HEK293 (cell line): ENCODE measurements around the gene ANGPTL4.
"Not testable (repeated sequence)": the region's sequence is repeated elsewhere in the genome, so short reads cannot be mapped to it uniquely, and the experiment has no call there.

Experiments
- CTCF ChIA-PET: fragments of 350-600 bp; formaldehyde crosslinking; extraction: SDS; loops from one replicate; lab custom pipeline; 2021; ENCODE audit warnings: antibody characterized with exemption; lab: Yijun Ruan, JAX
- POLR2A ChIA-PET: fragments of 300-600 bp; formaldehyde crosslinking; extraction: SDS; loops from one replicate; lab custom pipeline; 2020; ENCODE audit warnings: antibody characterized with exemption, inconsistent platforms; lab: Yijun Ruan, JAX
- H3K27ac ChIP-seq: fragments of 200-500 bp; sonication (Bioruptor generic); 2 replicates; pipeline ENCODE4 v1.5.1; 2014; ENCODE audit warnings: low read depth, low read length, control low read depth, inconsistent platforms; ENCODE audit errors: extremely low read depth
- H3K36me3 ChIP-seq, 2 experiments: fragments of 200-500 bp in 1 of 2; sonication (Bioruptor generic) in 1 of 2; 1 replicate in 1 of 2; 2 replicates in 1 of 2; pipeline ENCODE4 v1.5.1; 2014 to 2017; ENCODE audit warnings: inconsistent platforms in 2 of 2, low read length in 2 of 2; ENCODE audit not compliant: control insufficient read depth in 2 of 2, insufficient read depth in 1 of 2
- H3K4me1 ChIP-seq: fragments of 200-500 bp; sonication (Bioruptor generic); 2 replicates; pipeline ENCODE4 v1.5.1; 2014; ENCODE audit warnings: mild to moderate bottlenecking, low read length, inconsistent platforms; ENCODE audit not compliant: control insufficient read depth, insufficient read depth
- H3K4me3 ChIP-seq: 2 replicates; pipeline ENCODE4 v1.5.1; 2011; ENCODE audit warnings: low read depth, mild to moderate bottlenecking, control low read depth, low read length, moderate library complexity
- H3K9me3 ChIP-seq: fragments of 200-500 bp; sonication (Bioruptor generic); 2 replicates; pipeline ENCODE4 v1.5.1; 2014; ENCODE audit warnings: low read depth, low read length, inconsistent platforms; ENCODE audit not compliant: control insufficient read depth, insufficient read depth
- CTCF ChIP-seq: fragments of 450-650 bp; formaldehyde crosslinking; IDR thresholded peaks from 2 replicates; pipeline ENCODE4 v1.5.1; 2016; ENCODE audit warnings: missing biosample characterization, missing genetic modification characterization
- EGR2 ChIP-seq: fragments of 450-650 bp; formaldehyde crosslinking; IDR thresholded peaks from 2 replicates; pipeline ENCODE4 v1.5.1; 2016; ENCODE audit warnings: low read depth, missing biosample characterization, missing genetic modification characterization
- KLF1 ChIP-seq: fragments of 450-650 bp; formaldehyde crosslinking; IDR thresholded peaks from 2 replicates; pipeline ENCODE4 v1.5.1; 2016; ENCODE audit warnings: missing biosample characterization, missing genetic modification characterization
- PATZ1 ChIP-seq: fragments of 450-650 bp; formaldehyde crosslinking; IDR thresholded peaks from 2 replicates; pipeline ENCODE4 v1.5.1; 2016; ENCODE audit warnings: missing biosample characterization, missing genetic modification characterization
- ZBTB26 ChIP-seq: fragments of 450-650 bp; formaldehyde crosslinking; optimal IDR thresholded peaks from 2 replicates; pipeline ENCODE3; 2016; ENCODE audit warnings: missing biosample characterization, mild to moderate bottlenecking, missing genetic modification characterization
- ZFHX2 ChIP-seq: fragments of 450-650 bp; formaldehyde crosslinking; conservative IDR thresholded peaks from 2 replicates; pipeline ENCODE4 v1.5.1; 2016; ENCODE audit warnings: missing biosample characterization, missing genetic modification characterization
- ZNF155 ChIP-seq: fragments of 450-650 bp; formaldehyde crosslinking; IDR thresholded peaks from 2 replicates; pipeline ENCODE4 v1.5.1; 2016; ENCODE audit warnings: missing biosample characterization, missing genetic modification characterization
- ZNF19 ChIP-seq: fragments of 450-650 bp; formaldehyde crosslinking; IDR thresholded peaks from 2 replicates; pipeline ENCODE4; 2016; ENCODE audit warnings: missing biosample characterization, missing genetic modification characterization, low read depth
- ZNF223 ChIP-seq: fragments of 450-650 bp; formaldehyde crosslinking; IDR thresholded peaks from 2 replicates; pipeline ENCODE4 v1.5.1; 2016; ENCODE audit warnings: missing biosample characterization, missing genetic modification characterization
- ZNF266 ChIP-seq: fragments of 450-650 bp; formaldehyde crosslinking; IDR thresholded peaks from 2 replicates; pipeline ENCODE4 v1.5.1; 2016; ENCODE audit warnings: missing biosample characterization, missing genetic modification characterization, low read depth
- ZNF302 ChIP-seq: fragments of 450-650 bp; formaldehyde crosslinking; IDR thresholded peaks from 2 replicates; pipeline ENCODE4 v1.5.1; 2016; ENCODE audit warnings: missing biosample characterization, missing genetic modification characterization, low read depth
- ZNF398 ChIP-seq: fragments of 450-650 bp; formaldehyde crosslinking; IDR thresholded peaks from 2 replicates; pipeline ENCODE4 v1.5.1; 2017; ENCODE audit warnings: missing biosample characterization, missing genetic modification characterization
- ZNF555 ChIP-seq: fragments of 450-650 bp; formaldehyde crosslinking; conservative IDR thresholded peaks from 2 replicates; pipeline ENCODE4 v1.5.1; 2017; ENCODE audit warnings: missing biosample characterization, mild to moderate bottlenecking, missing genetic modification characterization, inconsistent platforms
- ZNF600 ChIP-seq: fragments of 450-650 bp; formaldehyde crosslinking; IDR thresholded peaks from 2 replicates; pipeline ENCODE4 v1.5.1; 2016; ENCODE audit warnings: missing biosample characterization, missing genetic modification characterization
- ZNF623 ChIP-seq: fragments of 450-650 bp; formaldehyde crosslinking; IDR thresholded peaks from 2 replicates; pipeline ENCODE4 v1.5.1; 2016; ENCODE audit warnings: missing biosample characterization, missing genetic modification characterization
- ZNF792 ChIP-seq: fragments of 450-650 bp; formaldehyde crosslinking; IDR thresholded peaks from 2 replicates; pipeline ENCODE4 v1.5.1; 2016; ENCODE audit warnings: missing biosample characterization, missing genetic modification characterization
- ZNF837 ChIP-seq: fragments of 450-650 bp; formaldehyde crosslinking; IDR thresholded peaks from 2 replicates; pipeline ENCODE4 v1.5.1; 2016; ENCODE audit warnings: missing biosample characterization, missing genetic modification characterization

The ANGPTL4 gene

GRCh38 chr19:8363803-8364771 lies at the start of gene ANGPTL4:
Gene ANGPTL4, plus strand, starts transcription at chr19:8364155. Its CDS starts 167 bp downstream, at chr19:8364322.
- Histone ChIP-seq H3K4me3 (peak within 1 kb of the TSS; percentile 1), H3K36me3 (no peaks in the 10 kb centered on the region)
- peak; percentile 54 for TF ChIP-seq EGR2
- no peak for TF ChIP-seq KLF1
- TF ChIP-seq ZNF600 (tag by site-specific recombination), result peak; percentile 68; the same call in 1 of the 2 replicates
- peak; percentile 50; the same call in 1 of the 2 replicates for TF ChIP-seq ZFHX2 (tag by site-specific recombination)
- TF ChIP-seq ZNF19, result no peak
- no peak for TF ChIP-seq ZNF398
- TF ChIP-seq PATZ1, result no peak
- peak; percentile 38 for TF ChIP-seq ZBTB26 (tag by site-specific recombination)
- TF ChIP-seq, all 188 proteins: peak for 4
- Histone ChIP-seq H3K9me3 (no peaks in the 10 kb centered on the region), H3K4me1 (peaks cover 26% of the 10 kb centered on the region), H3K27ac (no peak within 1 kb of the TSS)
- ChIA-PET CTCF (interaction anchor here (1.0 kb wide), 1 partner anchor 10 kb away, joined by 5 read pairs; no protein-coding TSS in a partner anchor), POLR2A (interaction anchor here (1.9 to 2.6 kb wide), 2 partner anchors 26 to 27 kb away, joined by 4 to 7 read pairs; partner anchors contain the start of gene RAB11B)

GRCh38 chr19:8314981-8315640 lies 48.8 kb upstream of the ANGPTL4 start:
- H3K27ac ChIP-seq, POLR2A ChIA-PET, H3K4me3 ChIP-seq, CTCF ChIA-PET, H3K4me1 ChIP-seq, H3K9me3 ChIP-seq: not testable (repeated sequence)
- peaks cover 27 to 64% of the 10 kb centered on the region in 2 experiments; a peak in 2 of 3 replicates for H3K36me3 ChIP-seq

- H3K27ac ChIP-seq, result no peak overlapping the region
- H3K9me3 ChIP-seq, result no peaks in the 10 kb centered on the region
- ChIA-PET CTCF (interaction anchor here (0.6 kb wide), 2 partner anchors 82 to 205 kb away, joined by 3 read pairs; no protein-coding TSS in a partner anchor), POLR2A (interaction anchor here (0.6 to 0.9 kb wide), 5 partner anchors 9 to 190 kb away, joined by 3 to 5 read pairs (median 3); no protein-coding TSS in a partner anchor)
- no peaks in the 10 kb centered on the region for H3K4me1 ChIP-seq
- peaks cover 24 to 51% of the 10 kb centered on the region in 2 experiments; a peak in 2 of 3 replicates for H3K36me3 ChIP-seq
- no peak overlapping the region for H3K4me3 ChIP-seq
- TF ChIP-seq CTCF (tag by site-specific recombination) (no peak), ZNF623 (tag by site-specific recombination) (no peak), ZNF155 (tag by site-specific recombination) (no peak), ZNF837 (no peak), ZNF555 (tag by site-specific recombination) (no peak), ZNF792 (tag by site-specific recombination) (no peak), ZNF302 (no peak), ZNF19 (no peak), ZNF223 (tag by site-specific recombination) (no peak), ZNF266 (tag by site-specific recombination) (no peak)
Measured at GRCh38 chr19:8316351-8317125, 47.4 kb upstream of the ANGPTL4 start.
